ENCODE results near the gene OSBPL8. TPM values are rescaled to one million over a fixed set of nuclear protein-coding genes. Genes with fewer than 3 reads are reported as not detected.

OSBPL8 gene
- total RNA-seq, 1 donor from 2014 or later = 77.5 TPM

DNA sequence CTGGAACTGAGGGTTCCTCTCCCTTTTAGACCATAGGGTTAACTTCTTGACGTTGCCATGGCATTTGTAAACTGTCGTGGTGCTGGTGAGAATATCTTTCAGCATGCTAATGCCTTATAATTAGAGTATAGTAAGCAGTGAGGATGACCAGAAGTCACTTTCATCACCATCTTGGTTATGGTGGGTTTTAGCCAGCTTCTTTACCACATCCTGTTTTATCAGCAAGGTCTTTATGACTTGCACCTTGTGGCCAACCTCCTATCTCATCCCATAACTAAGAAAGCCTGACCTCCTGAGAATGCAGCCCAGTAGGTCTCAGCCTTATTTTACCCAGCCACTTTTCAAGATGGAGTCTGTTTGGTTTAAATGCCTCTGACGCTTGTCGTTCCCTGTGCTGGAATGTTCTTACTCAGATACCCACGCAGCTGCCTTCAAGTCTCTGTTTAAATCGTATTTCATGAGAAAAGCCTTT, 255.5 kb downstream of the OSBPL8 start:
- Histone ChIP-seq H3K4me3 (ENCODE audit: low read depth, low read length) (no peak overlapping the region), H3K36me3 (ENCODE audit: control insufficient read depth, insufficient read depth, low read length) (no peaks in the 10 kb centered on the region), H3K27me3 (ENCODE audit: control insufficient read depth, insufficient read depth, low read length) (no peaks in the 10 kb centered on the region)
- TF ChIP-seq CTCF (IDR thresholded peaks at IDR 0.05; ENCODE audit: insufficient read depth, low read length, poor library complexity, severe bottlenecking) = no peak
- no peak for DNase-seq (ENCODE audit: low read depth)

DNA sequence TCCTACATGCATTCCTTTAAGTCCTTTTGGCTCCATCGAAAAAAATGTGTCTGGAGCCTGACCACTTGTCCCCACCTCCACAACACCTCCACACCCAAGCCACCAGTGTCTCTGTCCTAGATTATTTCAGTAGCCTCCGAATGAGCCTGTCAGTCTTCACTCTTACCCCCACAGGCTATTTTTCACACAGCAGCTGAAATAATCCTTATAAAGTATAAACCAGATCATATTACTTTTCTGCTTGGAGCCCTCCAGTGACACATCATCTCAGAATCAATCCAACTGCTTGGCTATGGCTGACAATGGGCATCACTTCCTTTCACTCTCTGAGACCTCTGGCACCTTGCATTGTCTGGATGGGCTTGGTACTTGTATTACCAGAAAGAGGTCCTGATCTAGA, 256.2 kb downstream of the OSBPL8 start:
- Histone ChIP-seq H3K36me3 (ENCODE audit: control insufficient read depth, insufficient read depth, low read length) (no peaks in the 10 kb centered on the region), H3K27me3 (ENCODE audit: control insufficient read depth, insufficient read depth, low read length) (no peaks in the 10 kb centered on the region), H3K4me3 (ENCODE audit: low read depth, low read length) (no peak overlapping the region)
- no peak for TF ChIP-seq CTCF (IDR thresholded peaks at IDR 0.05; ENCODE audit: insufficient read depth, low read length, poor library complexity, severe bottlenecking)
- no peak for DNase-seq (ENCODE audit: low read depth)

Other genes starting within 250 kb of the OSBPL8 start
- gene BBS10, start 211.4 kb downstream of the OSBPL8 start, total RNA-seq = 12.5 and 14.4 TPM in 2 replicates
- 29.6 and 30.0 TPM in 2 replicates for gene ZDHHC17, start 204.3 kb upstream of the OSBPL8 start, total RNA-seq

Data from kidney epithelial cell (primary cell).